OCI-LY1 (cell line): Measurements from ENCODE around the gene DDR2.
"Not testable (repeated sequence)": the region's sequence is repeated elsewhere in the genome, so short reads cannot be mapped to it uniquely, and the experiment has no call there.

ENCODE experiments used
- H2AFZ ChIP-seq: fragments of 200-600 bp; sonication (generic), shearing (Covaris generic); 2 replicates; pipeline ENCODE4 v1.6.0; 2014; ENCODE audit warnings: antibody characterized with exemption, mild to moderate bottlenecking, low read length
- H3F3A ChIP-seq: fragments of 200-600 bp; sonication (generic), shearing (Covaris generic); 2 replicates; pipeline ENCODE4 v1.6.0; 2014; ENCODE audit warnings: mild to moderate bottlenecking, antibody characterized with exemption, low read length, moderate library complexity; ENCODE audit not compliant: insufficient read depth
- H3K27ac ChIP-seq: fragments of 200-600 bp; sonication (generic); 2 replicates; pipeline ENCODE4 v1.5.1; 2014; ENCODE audit warnings: low read length, mixed run types, mild to moderate bottlenecking, low read depth; ENCODE audit not compliant: poor library complexity, severe bottlenecking
- H3K27me3 ChIP-seq: fragments of 200-600 bp; sonication (generic); 2 replicates; pipeline ENCODE4 v1.6.0; 2014; ENCODE audit warnings: antibody characterized with exemption, mild to moderate bottlenecking, low read length, moderate library complexity; ENCODE audit not compliant: insufficient read depth
- H3K36me3 ChIP-seq: fragments of 200-600 bp; sonication (generic); 2 replicates; pipeline ENCODE4 v1.6.1; 2014; ENCODE audit warnings: mild to moderate bottlenecking, antibody characterized with exemption, low read length, moderate library complexity, mixed read lengths; ENCODE audit not compliant: insufficient read depth
- H3K4me1 ChIP-seq: fragments of 200-600 bp; sonication (generic); 2 replicates; pipeline ENCODE4 v1.5.1; 2014; ENCODE audit warnings: mild to moderate bottlenecking, low read length, moderate library complexity; ENCODE audit not compliant: insufficient read depth, severe bottlenecking
- H3K4me2 ChIP-seq: fragments of 200-600 bp; sonication (generic), shearing (Covaris generic); 2 replicates; pipeline ENCODE4 v1.6.1; 2014; ENCODE audit warnings: low read length
- H3K4me3 ChIP-seq: fragments of 200-600 bp; sonication (generic); 2 replicates; pipeline ENCODE4 v1.5.1; 2014; ENCODE audit warnings: low read length, low read depth, mild to moderate bottlenecking, mixed read lengths; ENCODE audit not compliant: poor library complexity, severe bottlenecking
- H3K79me2 ChIP-seq: fragments of 200-600 bp; shearing (Covaris generic); 2 replicates; pipeline ENCODE4 v1.6.1; 2016; ENCODE audit warnings: mixed run types, low read length, mixed read lengths; ENCODE audit not compliant: insufficient read depth
- H3K9ac ChIP-seq: fragments of 200-600 bp; sonication (generic), shearing (Covaris generic); 2 replicates; pipeline ENCODE4 v1.6.1; 2014; ENCODE audit warnings: mild to moderate bottlenecking, low read length, mixed read lengths
- H3K9me2 ChIP-seq: fragments of 200-600 bp; sonication (generic), shearing (Covaris generic); 2 replicates; pipeline ENCODE4 v1.6.1; 2014; ENCODE audit warnings: low read depth, mild to moderate bottlenecking, low read length, mixed read lengths
- H3K9me3 ChIP-seq: fragments of 200-600 bp; shearing (Covaris generic); 2 replicates; pipeline ENCODE4 v1.6.1; 2014; ENCODE audit warnings: low read length, mixed read lengths
- H4K20me1 ChIP-seq: fragments of 200-600 bp; sonication (generic), shearing (Covaris generic); 2 replicates; pipeline ENCODE4 v1.6.0; 2016; ENCODE audit warnings: mild to moderate bottlenecking, low read length; ENCODE audit not compliant: insufficient read depth
- EZH2 ChIP-seq: fragments of 200-600 bp; sonication (generic), shearing (Covaris generic); IDR thresholded peaks from 2 replicates; pipeline ENCODE4 v1.8.0; 2017; ENCODE audit warnings: borderline replicate concordance, mixed run types, mild to moderate bottlenecking, antibody characterized with exemption, low read length, moderate library complexity, mixed read lengths
- TF ChIP-seq, protein P1 (sequence below): fragments of 200-600 bp; sonication (generic), shearing (Covaris generic); IDR thresholded peaks from 2 replicates; pipeline ENCODE4 v1.5.1; 2017; ENCODE audit warnings: mild to moderate bottlenecking, antibody characterized with exemption, low read length, moderate library complexity, mixed read lengths

The DDR2 gene

GRCh38 chr1:162726555-162726954 is 94.3 kb downstream of the DDR2 start:
- Histone ChIP-seq H3K9me2 (no peaks in the 10 kb centered on the region), H3K36me3 (no peaks in the 10 kb centered on the region), H3K79me2 (no peaks in the 10 kb centered on the region), H3K27me3 (no peaks in the 10 kb centered on the region), H3K9ac (no peak overlapping the region), H4K20me1 (no peaks in the 10 kb centered on the region), H3K27ac (no peak overlapping the region), H3K4me1 (no peaks in the 10 kb centered on the region), H3F3A (no peaks in the 10 kb centered on the region), H2AFZ (no peak overlapping the region), H3K4me2 (no peak overlapping the region), H3K9me3 (no peaks in the 10 kb centered on the region), H3K4me3 (no peak overlapping the region)
- no peak for TF ChIP-seq EZH2
- TF ChIP-seq, protein P1, sequence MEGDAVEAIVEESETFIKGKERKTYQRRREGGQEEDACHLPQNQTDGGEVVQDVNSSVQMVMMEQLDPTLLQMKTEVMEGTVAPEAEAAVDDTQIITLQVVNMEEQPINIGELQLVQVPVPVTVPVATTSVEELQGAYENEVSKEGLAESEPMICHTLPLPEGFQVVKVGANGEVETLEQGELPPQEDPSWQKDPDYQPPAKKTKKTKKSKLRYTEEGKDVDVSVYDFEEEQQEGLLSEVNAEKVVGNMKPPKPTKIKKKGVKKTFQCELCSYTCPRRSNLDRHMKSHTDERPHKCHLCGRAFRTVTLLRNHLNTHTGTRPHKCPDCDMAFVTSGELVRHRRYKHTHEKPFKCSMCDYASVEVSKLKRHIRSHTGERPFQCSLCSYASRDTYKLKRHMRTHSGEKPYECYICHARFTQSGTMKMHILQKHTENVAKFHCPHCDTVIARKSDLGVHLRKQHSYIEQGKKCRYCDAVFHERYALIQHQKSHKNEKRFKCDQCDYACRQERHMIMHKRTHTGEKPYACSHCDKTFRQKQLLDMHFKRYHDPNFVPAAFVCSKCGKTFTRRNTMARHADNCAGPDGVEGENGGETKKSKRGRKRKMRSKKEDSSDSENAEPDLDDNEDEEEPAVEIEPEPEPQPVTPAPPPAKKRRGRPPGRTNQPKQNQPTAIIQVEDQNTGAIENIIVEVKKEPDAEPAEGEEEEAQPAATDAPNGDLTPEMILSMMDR: no peak

DNA sequence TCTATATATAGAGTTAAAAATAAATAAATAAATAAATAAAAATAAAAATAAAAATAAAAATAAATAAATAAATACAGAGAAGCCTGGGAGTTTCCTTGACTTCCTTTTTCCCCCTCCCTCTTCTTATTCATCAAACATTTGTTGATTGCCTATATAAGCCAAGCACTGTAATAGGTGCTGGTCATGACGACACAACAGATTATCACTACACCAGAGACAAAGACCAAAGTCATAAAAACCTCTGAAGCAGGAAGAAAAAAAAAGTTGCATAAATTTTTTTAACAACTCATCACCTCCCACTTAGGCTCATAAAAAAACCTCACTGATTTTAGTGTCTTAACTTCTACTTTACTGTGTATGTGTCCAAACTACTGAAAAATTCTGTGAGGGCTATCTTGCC is 95.2 kb downstream of the DDR2 start:
- H3K4me1 ChIP-seq, H3K4me2 ChIP-seq, H4K20me1 ChIP-seq: not testable (repeated sequence)

DNA sequence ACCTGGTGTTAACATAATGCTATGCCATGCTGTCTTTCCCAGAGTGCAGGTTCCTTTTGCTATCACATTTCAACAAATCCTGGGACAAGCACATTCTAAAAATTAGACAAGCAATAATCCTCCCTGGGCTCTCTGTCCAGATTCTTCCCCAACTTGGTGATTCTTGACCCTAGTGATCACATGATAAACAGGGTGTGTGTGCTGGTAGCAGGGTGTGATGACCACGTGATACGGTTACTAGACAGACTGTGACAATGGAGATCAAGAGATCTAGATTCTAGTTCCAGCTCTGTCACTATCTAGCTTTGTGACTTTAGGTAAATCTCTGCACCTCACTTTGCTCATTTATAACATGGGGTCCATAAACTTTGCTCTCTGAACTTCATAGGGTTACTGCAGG is 96.3 kb downstream of the DDR2 start:
- no peak overlapping the region for H3K4me3 ChIP-seq
- no peak overlapping the region for H3K27ac ChIP-seq

More for the DNA sequence above, 95.2 kb downstream of the DDR2 start:
- not testable (repeated sequence) for H3K4me3 ChIP-seq, H3K27ac ChIP-seq, H3F3A ChIP-seq, H2AFZ ChIP-seq, H3K9me2 ChIP-seq, H3K79me2 ChIP-seq, H3K9me3 ChIP-seq, H3K36me3 ChIP-seq, H3K27me3 ChIP-seq, H3K9ac ChIP-seq

GRCh38 chr1:162729195-162729774 is 97.0 kb downstream of the DDR2 start:
- not testable (repeated sequence) for H3K36me3 ChIP-seq, H3K9me3 ChIP-seq, H3K9me2 ChIP-seq, H3K79me2 ChIP-seq, H3K9ac ChIP-seq, H3K4me2 ChIP-seq, H3F3A ChIP-seq, H3K27ac ChIP-seq, H3K4me1 ChIP-seq, H3K27me3 ChIP-seq, H4K20me1 ChIP-seq, H3K4me3 ChIP-seq, H2AFZ ChIP-seq

More for the DNA sequence above, 96.3 kb downstream of the DDR2 start:
- TF ChIP-seq EZH2: no peak
- TF ChIP-seq, protein P1: no peak
- Histone ChIP-seq H3K27me3 (no peaks in the 10 kb centered on the region), H4K20me1 (no peaks in the 10 kb centered on the region), H3F3A (no peaks in the 10 kb centered on the region), H3K9me2 (no peaks in the 10 kb centered on the region), H3K4me1 (no peaks in the 10 kb centered on the region), H3K9me3 (no peaks in the 10 kb centered on the region), H3K36me3 (no peaks in the 10 kb centered on the region), H3K9ac (no peak overlapping the region), H2AFZ (no peak overlapping the region), H3K79me2 (no peaks in the 10 kb centered on the region), H3K4me2 (no peak overlapping the region)
